Coronary artery (tissue), 2 donors: Measurements from ENCODE around the gene SCN5A.

Experiments
- DNase-seq: peaks from one replicate; pipeline ENCODE4 v3.0.0-alpha.2; 2017; ENCODE audit warnings: low spot score
- H3K27ac ChIP-seq, 2 donors: fragments of 200-600 bp; sonication (generic); one replicate each; pipeline ENCODE4 v1.5.1; 2016 to 2019
- H3K4me3 ChIP-seq: fragments of 200-600 bp; sonication (generic); 2 replicates; pipeline ENCODE4 v1.5.1; 2016; ENCODE audit warnings: mild to moderate bottlenecking, moderate library complexity
- CTCF ChIP-seq: fragments of 200-600 bp; sonication (generic); IDR thresholded peaks from one replicate; pipeline ENCODE4 v1.5.1; 2019; ENCODE audit warnings: antibody characterized with exemption

The SCN5A gene

GRCh38 chr3:38610436-38610835 is 39.1 kb downstream of the SCN5A start:
- Histone ChIP-seq H3K4me3 (no peak overlapping the region), H3K27ac (no peak overlapping the region)
- DNase-seq, result no peak
- TF ChIP-seq CTCF, result no peak

GRCh38 chr3:38609386-38610111 is 39.9 kb downstream of the SCN5A start:
- no peak for DNase-seq
- Histone ChIP-seq H3K4me3 (no peak overlapping the region), H3K27ac (no peak overlapping the region)
- TF ChIP-seq CTCF, result no peak

GRCh38 chr3:38608961-38609360 is 40.5 kb downstream of the SCN5A start:
- no peak for TF ChIP-seq CTCF
- H3K27ac ChIP-seq, result no peak overlapping the region
- DNase-seq, result no peak
- H3K4me3 ChIP-seq, result no peak overlapping the region

GRCh38 chr3:38608086-38608775 is 41.3 kb downstream of the SCN5A start:
- H3K27ac ChIP-seq, result no peak overlapping the region
- no peak overlapping the region for H3K4me3 ChIP-seq
- no peak for TF ChIP-seq CTCF
- DNase-seq, result no peak

GRCh38 chr3:38606561-38606960 is 42.9 kb downstream of the SCN5A start:
- Histone ChIP-seq H3K4me3 (no peak overlapping the region), H3K27ac (no peak overlapping the region)
- DNase-seq, result no peak
- no peak for TF ChIP-seq CTCF

GRCh38 chr3:38605981-38606380 is 43.5 kb downstream of the SCN5A start:
- H3K4me3 ChIP-seq, result no peak overlapping the region
- H3K27ac ChIP-seq, result no peak overlapping the region
- no peak for TF ChIP-seq CTCF
- no peak for DNase-seq

- no peak for TF ChIP-seq CTCF
- no peak for DNase-seq
- H3K27ac ChIP-seq, result no peak overlapping the region
- H3K4me3 ChIP-seq, result no peak overlapping the region
These were observed 45.2 kb downstream of the SCN5A start for GRCh38 chr3:38604246-38604645.
